Epithelial cell of esophagus (primary cell): ENCODE data around the gene PHYHD1.

Experiments used
- DNase-seq: peaks from one replicate; pipeline ENCODE4 v3.0.0; 2010; ENCODE audit warnings: low read depth
- H3K4me3 ChIP-seq: 2 replicates; pipeline ENCODE4 v1.5.1; 2011; ENCODE audit warnings: mild to moderate bottlenecking, low read length, control low read depth
- TF ChIP-seq, protein P1 (sequence below): IDR thresholded peaks from 2 replicates; pipeline ENCODE4 v1.5.1; 2011; ENCODE audit warnings: low read depth, mild to moderate bottlenecking, low read length, control low read depth, inconsistent platforms; ENCODE audit not compliant: insufficient read depth; ENCODE audit errors: missing control alignments

The PHYHD1 gene

DNA sequence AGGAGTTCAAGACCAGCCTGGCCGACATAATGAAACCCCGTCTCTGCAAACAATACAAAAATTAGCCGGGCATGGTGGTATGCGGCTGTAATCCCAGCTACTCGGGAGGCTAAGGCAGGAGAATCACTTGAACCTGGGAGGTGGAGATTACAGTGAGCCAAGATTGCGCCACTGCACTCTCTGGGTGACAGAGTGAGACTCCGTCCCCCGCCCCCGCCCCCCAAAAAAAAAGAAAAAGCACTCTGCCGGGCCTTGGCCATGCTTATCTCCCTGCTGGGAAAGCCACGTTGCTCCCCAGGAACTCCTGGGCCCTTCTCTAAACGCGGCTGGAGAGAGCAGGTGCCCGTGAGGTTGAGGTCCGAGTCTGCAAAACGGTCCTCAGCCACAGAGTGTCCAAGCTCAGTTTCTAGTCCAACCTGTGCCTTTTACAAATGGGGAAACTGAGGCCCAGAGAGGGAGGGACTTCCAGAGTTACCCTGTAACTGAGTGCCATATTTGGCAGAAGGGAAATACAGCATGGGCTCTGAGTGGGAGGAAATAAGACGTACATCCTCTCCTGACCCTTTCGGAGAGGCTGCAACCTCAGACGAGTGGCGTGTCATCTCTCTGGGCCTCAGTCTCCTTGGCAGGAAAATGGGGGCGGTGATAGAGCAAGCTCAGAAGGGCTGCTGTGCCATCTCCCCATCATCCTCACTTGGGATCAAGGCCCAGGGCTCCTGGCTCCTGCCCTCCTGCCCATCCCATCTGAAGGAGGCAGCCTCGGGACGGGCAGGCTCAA lies 6.6 kb upstream of the PHYHD1 start:
- H3K4me3 ChIP-seq = peak overlapping the region; percentile 57
- DNase-seq = no peak
- TF ChIP-seq, protein P1, sequence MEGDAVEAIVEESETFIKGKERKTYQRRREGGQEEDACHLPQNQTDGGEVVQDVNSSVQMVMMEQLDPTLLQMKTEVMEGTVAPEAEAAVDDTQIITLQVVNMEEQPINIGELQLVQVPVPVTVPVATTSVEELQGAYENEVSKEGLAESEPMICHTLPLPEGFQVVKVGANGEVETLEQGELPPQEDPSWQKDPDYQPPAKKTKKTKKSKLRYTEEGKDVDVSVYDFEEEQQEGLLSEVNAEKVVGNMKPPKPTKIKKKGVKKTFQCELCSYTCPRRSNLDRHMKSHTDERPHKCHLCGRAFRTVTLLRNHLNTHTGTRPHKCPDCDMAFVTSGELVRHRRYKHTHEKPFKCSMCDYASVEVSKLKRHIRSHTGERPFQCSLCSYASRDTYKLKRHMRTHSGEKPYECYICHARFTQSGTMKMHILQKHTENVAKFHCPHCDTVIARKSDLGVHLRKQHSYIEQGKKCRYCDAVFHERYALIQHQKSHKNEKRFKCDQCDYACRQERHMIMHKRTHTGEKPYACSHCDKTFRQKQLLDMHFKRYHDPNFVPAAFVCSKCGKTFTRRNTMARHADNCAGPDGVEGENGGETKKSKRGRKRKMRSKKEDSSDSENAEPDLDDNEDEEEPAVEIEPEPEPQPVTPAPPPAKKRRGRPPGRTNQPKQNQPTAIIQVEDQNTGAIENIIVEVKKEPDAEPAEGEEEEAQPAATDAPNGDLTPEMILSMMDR = no peak

DNA sequence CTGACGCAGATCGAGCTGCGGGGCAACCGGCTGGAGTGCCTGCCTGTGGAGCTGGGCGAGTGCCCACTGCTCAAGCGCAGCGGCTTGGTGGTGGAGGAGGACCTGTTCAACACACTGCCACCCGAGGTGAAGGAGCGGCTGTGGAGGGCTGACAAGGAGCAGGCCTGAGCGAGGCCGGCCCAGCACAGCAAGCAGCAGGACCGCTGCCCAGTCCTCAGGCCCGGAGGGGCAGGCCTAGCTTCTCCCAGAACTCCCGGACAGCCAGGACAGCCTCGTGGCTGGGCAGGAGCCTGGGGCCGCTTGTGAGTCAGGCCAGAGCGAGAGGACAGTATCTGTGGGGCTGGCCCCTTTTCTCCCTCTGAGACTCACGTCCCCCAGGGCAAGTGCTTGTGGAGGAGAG lies 4.6 kb upstream of the PHYHD1 start:
- H3K4me3 ChIP-seq = no peak overlapping the region
- DNase-seq = peak; percentile 44
- TF ChIP-seq, protein P1 = no peak

DNA sequence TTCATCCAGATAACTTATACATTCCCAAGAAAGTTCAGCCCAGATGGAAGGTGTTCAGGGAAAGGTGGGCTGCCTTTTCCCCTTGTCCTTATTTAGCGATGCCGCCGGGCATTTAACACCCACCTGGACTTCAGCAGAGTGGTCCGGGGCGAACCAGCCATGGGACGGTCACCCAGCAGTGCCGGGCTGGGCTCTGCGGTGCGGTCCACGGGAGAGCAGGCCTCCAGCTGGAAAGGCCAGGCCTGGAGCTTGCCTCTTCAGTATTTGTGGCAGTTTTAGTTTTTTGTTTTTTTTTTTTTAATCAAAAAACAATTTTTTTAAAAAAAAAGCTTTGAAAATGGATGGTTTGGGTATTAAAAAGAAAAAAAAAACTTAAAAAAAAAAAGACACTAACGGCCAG lies 4.0 kb upstream of the PHYHD1 start:
- TF ChIP-seq, protein P1 = no peak
- no peak for DNase-seq
- no peak overlapping the region for H3K4me3 ChIP-seq

DNA sequence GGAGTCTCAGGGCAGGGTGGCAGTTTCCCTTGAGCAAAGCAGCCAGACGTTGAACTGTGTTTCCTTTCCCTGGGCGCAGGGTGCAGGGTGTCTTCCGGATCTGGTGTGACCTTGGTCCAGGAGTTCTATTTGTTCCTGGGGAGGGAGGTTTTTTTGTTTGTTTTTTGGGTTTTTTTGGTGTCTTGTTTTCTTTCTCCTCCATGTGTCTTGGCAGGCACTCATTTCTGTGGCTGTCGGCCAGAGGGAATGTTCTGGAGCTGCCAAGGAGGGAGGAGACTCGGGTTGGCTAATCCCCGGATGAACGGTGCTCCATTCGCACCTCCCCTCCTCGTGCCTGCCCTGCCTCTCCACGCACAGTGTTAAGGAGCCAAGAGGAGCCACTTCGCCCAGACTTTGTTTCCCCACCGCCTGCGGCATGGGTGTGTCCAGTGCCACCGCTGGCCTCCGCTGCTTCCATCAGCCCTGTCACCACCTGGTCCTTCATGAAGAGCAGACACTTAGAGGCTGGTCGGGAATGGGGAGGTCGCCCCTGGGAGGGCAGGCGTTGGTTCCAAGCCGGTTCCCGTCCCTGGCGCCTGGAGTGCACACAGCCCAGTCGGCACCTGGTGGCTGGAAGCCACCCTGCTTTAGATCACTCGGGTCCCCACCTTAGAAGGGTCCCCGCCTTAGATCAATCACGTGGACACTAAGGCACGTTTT lies 3.5 kb upstream of the PHYHD1 start:
- TF ChIP-seq, protein P1 = no peak
- peak; percentile 59 for DNase-seq
- H3K4me3 ChIP-seq = no peak overlapping the region

DNA sequence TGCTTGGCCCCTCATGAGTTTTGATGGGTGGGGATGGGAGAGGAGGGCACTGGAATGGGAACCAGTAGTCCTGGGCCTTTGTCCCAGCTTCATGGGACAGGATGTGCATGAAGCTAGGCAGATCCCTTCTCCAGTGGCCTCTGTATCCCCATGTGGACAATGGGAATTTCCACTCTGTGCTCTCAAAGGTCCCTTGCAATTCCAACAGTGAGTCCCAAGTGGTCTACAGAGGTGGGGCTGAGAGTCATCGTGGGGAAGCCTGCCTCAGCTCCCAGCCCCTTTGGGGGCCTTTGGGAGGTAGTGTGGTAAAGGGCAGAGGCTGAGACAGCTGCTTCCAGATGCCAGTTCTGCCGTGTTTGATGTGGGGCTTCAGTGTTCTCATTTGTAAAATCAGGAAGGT lies 1.9 kb upstream of the PHYHD1 start:
- H3K4me3 ChIP-seq = no peak overlapping the region
- TF ChIP-seq, protein P1 = no peak
- no peak for DNase-seq

DNA sequence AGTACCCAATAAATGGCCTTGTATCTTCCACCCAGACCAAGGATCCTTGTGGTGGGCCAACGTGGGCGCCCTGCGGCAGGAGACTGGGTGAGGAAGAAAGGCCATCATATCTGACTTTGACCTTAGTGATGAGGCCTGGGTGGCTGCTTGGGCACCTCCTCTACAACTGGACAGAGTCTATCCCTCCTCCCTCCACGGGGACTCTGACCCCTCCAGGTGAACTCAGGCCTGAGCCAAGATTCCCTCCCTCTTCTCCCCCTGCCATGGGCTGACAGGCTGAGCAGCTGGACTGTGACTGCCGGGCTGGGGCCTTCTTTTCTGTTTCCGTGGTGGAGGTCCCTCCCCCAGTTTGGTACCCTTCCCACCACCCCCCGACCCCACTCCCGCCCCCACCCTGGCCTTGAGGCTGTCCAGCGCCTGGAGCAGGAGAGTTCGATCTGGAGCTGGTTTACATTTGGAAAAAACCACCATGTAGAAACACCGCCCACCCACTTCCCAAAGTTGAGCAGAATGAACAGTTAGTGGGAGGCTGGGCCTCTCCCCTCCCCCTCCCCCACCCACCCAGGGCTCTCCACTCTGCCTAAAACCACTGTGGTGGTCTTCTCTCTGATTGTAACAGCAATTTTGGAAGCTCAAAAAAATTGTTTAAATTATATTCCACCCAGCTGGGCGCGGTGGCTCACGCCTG lies 1.2 kb upstream of the PHYHD1 start:
- H3K4me3 ChIP-seq = no peak overlapping the region
- no peak for DNase-seq
- TF ChIP-seq, protein P1 = no peak
